GM19023 (cell line): ENCODE measurements around the gene PTP4A1.
A peak's percentile ranks its signal among the peaks of the same experiment; 100 is the strongest.
"Not testable (repeated sequence)": the region's sequence is repeated elsewhere in the genome, so short reads cannot be mapped to it uniquely, and the experiment has no call there.

ENCODE experiments used
- ATAC-seq: cut with Tn5 transposase; IDR thresholded peaks from one replicate; pipeline ENCODE4 v1.9.1; 2021; ENCODE audit warnings: mild to moderate bottlenecking, moderate library complexity; ENCODE audit not compliant: unreplicated experiment

Gene PTP4A1

DNA sequence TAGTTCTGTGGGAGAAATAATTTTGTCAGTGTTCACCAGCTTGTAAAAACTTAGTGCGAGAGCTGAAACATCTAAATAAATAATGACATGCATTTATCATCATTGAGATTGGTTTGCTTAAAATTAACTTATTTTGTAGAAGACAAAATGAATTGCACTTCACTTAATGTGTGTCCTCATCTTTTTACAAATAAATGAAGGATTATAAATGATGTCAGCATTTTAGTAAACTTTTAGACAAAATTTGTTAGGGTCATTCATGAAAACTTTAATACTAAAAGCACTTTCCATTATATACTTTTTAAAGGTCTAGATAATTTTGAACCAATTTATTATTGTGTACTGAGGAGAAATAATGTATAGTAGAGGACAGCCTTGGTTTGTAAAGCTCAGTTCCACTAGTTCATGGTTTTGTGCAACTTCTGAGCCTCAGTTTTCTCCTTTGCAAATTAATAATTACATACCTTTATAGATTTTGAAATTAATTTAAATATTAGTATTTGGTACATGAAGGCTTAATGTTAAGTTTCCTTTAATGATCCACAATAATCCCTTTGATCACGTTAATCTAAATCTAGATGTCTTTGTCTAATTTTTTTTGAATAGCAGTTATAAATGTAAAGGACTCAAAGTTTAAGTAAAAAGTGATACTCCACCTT is 9.2 kb downstream of the PTP4A1 start:
- ATAC-seq, result no peak

- no peak for ATAC-seq
These were observed 10.4 kb downstream of the PTP4A1 start for GRCh38 chr6:63582579-63583231.

DNA sequence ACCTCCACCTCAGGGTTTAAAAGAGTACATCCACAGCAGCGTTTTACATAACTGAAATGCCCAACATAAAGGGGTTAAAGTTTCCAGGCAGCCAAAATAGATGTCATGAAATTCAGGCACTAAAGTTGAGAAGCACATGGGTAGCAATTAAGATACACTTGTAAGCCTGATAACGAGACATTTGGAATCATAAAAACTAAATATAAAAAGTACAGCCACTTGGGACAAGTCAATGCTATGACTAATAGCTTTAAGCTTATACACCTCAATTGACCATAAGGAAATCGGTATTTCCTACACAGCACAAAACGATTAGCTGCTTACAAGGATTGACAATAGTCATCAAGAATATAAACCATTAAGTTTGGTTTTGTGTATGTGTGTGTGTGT is 11.8 kb downstream of the PTP4A1 start:
- ATAC-seq, result no peak

DNA sequence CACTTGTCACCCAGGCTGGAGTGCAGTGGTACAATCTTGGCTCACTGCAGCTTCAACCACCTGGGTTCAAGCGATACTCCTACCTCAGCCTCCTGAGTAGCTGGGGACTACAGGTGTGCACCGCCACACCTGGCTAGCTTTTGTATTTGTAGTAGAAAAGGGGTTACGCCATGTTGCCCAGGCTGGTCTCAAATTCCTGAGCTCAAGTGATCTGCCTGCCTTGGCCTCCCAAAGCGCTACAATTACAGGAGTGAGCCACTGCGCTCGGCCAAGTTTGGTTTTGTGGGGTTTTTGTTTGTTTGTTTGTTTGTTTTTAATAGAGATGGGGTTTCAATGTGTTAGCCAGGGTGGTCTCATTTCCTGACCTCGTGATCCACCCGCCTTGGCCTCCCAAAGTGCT is 12.3 kb downstream of the PTP4A1 start:
- ATAC-seq, result no peak

DNA sequence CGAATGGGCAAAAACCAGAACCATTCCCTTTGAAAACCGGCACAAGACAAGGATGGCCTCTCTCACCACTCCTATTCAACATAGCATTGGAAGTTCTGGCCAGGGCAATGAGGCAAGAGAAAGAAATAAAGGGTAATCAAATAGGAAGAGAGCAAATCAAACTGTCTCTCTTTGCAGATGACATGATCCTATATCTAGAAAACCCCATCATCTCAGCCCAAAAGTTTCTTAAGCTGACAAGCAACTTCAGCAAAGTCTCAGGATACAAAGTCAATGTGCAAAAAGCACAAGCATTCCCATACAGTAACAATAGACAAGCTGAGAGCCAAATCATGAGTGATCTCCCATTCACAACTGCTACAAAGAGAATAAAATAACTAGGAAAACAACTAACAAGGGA is 13.4 kb downstream of the PTP4A1 start:
- not testable (repeated sequence) for ATAC-seq

DNA sequence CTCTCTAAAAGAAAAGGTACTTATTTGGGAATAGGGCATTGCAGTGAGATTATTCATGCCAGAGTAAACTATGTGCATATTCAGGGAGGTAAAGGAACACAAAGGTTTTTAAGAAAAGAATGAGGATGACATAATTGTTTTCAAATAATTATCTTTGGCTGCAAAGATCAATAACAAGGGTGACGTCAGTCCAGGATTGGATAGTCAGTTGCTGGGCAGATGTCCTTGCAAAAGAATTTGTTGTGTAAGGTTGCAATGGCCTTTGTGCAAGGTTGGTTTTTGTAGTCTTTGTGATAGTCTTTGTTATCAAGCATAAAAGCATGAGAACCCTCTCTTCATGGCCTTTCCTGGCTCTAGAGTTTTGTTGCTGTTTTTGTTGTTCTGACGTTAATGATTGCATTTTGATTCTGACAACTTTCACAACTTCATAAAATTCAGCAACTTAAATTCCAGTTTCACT is 17.7 kb downstream of the PTP4A1 start:
- ATAC-seq, result no peak

DNA sequence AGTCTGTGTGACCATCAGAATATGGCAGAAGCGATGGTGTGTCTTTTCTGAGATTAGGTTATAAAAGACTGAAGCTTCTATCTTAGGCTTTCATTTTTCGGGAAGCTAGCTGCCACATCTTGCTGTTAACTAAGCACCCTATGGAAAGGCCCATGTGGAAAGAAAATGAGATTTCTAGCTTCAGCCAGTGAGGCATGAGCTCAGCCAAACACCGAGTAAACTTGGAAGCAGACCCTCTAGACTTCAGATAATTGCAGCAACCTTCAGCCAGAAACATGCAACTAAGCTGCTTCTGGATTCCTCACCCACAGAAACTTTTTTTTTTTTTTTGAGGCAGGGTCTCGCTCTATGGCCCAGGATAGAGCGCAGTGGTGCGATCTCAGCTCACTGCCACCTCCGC is 20.6 kb downstream of the PTP4A1 start:
- ATAC-seq, result no peak

DNA sequence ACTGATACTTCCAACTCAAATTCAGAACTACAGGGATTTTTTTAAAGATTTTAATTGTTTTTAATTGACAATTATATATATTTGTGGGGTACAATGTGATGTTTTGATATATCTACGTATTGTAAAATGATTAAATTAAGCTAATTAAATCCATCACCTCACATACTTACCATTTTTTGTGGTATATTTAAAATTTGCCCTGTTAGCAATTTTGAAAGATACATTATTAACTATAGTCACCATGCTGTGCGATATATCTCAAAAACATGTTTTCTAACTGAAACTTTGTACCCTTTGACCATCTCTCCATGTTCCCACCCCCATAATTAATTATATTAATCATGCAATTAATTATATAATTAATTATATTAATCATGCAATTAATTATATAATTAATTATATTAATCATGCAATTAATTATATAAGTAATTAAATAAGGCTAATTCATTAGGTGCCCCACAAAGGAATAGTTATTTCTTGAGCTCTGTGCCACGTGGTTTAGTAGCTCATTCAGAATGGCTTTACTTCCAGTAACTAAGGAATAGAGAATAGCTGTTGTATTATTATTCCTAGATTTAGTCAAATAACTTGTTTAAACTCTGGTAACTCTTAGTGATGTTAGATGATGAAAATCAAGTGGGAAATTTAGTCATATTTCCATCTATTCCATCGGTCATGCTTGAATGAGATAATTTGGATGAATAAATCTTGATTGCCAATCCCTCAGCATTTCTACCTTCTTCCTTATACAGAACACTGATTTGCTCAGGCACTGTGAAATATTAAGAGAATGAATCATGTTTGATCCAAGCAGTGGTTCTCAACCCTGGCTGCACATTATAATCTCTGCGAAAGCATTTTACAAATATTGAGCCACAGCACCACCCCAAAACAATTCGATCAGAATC is 25.1 kb downstream of the PTP4A1 start:
- no peak for ATAC-seq

DNA sequence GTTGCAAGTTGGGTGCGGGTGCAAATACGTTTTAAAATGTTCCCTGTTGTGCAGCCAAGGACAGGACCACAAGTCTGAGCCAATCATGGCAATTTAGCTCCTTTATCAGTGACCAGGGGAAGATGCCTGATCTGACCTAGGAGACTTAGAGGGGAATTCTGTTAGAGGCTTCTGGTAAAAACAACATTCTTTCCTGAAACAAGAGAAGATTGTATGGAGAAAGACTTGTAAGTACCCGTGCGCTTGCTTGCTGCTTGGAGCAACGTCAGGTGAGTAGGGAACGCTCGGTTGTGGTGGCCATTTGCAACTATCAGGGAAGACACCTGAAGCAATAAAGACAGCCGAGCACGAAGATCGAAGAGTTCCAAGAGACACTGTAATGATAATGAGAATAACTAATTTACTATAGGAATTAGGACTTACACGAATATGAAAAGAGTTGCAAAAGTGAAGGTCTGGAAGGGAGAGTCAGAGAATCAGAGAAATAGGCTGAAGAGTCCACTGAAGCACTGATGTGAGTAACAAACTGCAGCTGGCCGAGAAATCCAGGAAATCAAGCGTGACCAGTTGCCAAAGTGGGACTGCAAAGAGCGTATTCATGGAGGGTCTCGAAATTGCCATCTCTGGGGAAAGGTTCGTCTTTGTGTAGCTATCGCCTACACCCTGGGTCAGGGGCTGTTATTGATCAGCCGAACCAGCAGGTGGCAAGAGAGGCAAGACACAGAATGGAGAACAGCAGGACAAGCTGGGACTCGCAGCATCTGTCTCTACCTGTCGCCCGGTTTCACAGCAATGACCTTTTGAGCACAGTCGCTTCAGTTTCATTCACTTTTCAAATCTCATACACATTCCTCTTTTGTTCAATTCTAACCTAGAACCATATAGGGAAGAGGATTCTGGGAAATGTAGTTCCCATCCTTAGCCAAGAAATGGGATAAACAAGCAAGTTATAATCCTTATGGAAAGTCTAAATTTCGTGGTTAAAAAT is 26.1 kb downstream of the PTP4A1 start:
- ATAC-seq, result peak; percentile 100

DNA sequence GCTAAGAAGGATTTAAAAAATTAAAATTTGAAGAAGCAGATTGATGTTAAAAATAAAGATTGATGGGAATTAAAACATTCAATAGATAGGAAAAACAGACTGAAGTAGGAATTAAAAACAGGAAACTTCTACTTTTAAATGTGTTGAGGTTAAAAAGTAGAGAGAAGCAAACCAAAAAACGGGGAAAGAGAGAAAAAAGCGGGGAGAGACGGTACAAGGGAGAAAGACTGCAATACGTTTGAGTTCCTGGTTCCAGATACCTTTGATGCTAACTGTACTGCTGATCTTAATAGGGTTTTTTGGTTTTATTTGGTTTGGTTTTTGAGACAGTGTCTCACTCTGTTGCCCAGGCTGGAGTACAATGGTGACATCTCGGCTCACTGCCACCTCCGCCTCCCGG is 27.0 kb downstream of the PTP4A1 start:
- no peak for ATAC-seq

DNA sequence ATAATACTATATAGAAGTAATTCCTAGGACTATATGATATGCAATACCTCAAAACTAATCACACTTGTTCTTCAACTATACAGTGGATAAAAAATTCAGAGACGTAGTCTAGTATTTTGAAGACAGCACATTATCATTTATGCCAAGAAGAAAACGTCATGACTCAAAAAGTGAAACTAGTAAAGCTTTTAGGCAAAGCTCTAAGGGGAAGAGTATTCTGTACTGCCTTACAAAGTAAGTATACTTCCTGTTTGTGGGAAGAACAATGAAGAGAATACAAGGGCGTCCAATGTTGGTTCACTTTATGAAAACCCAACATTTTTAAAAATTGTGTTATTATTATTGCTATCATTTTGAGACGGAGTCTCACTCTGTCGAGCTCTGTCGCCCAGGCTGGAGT is 27.9 kb downstream of the PTP4A1 start:
- ATAC-seq, result no peak

GRCh38 chr6:63609231-63609630 is 37.0 kb downstream of the PTP4A1 start:
- ATAC-seq, result no peak

GRCh38 chr6:63610944-63611343 is 38.7 kb downstream of the PTP4A1 start:
- ATAC-seq, result no peak

DNA sequence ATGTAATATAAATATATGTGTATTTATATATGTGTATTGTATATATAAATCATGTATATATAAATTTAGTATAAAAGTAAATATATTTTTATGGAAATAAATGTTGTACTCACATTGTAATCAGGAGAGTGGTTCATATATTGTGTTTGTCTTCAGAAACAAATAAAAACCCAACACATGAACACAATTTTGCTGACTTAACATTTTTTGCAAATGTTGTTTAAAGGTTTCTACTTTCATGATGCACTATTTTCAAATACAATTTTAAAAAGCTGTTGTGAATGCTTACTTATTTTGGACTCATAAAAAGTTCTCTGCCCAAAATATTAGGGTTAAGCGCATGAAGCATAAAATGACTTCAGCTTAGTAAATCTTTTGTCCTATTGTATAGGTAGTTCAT is 39.3 kb downstream of the PTP4A1 start:
- ATAC-seq, result no peak

DNA sequence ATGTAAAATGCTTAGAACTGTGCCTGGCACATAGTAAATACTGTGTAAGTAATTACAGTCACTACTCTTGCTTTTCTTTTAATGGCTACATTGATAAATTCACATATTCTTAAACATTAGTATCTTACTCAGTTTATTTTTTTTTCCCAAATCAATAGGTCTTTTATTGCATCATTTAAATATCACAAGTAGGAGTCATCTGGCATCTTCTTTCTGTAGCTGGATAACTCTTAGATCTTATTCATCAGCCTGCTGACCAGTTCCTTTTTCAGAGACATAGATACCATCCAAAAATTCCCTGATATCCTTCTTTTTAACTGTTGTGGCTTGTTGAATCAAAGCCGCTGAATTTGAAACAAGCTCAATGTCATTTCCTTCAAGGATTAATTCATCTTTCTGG is 43.3 kb downstream of the PTP4A1 start:
- no peak for ATAC-seq
